Measurements from ENCODE around the gene SERPING1. TPM values are rescaled to one million over a fixed set of nuclear protein-coding genes. Genes with fewer than 3 reads are reported as not detected.
A peak's percentile ranks its signal among the peaks of the same experiment; 100 is the strongest.

Gene SERPING1
- total and polyA plus RNA-seq, 2 of the 13 experiments (the other 11 are each of a cell fraction or from before 2014, with no cell fraction given), result 2.0 to 10.4 TPM

- ATAC-seq (no peak), DNase-seq (ENCODE audit: low spot score) (no peak), FAIRE-seq (no peak)
- Histone ChIP-seq H3K36me3 (replicated peaks in 1 of 2; ENCODE audit: control insufficient read depth in 1 of 2, insufficient read depth in 2 of 2, low read length in 2 of 2) (no peaks in the 10 kb centered on the region), H3K4me2 (ENCODE audit: low read depth, low read length) (peak overlapping the region; percentile 98), H3K9me3 (ENCODE audit: low read length) (no peaks in the 10 kb centered on the region), H3K4me3 (replicated peaks in 1 of 3; ENCODE audit: insufficient read depth in 1 of 3, low read depth in 2 of 3, low read length in 3 of 3) (peak overlapping the region; percentile 82 to 98 (median 84)), H2AFZ (ENCODE audit: low read length) (peak overlapping the region; percentile 95), H3K9ac (ENCODE audit: insufficient read depth, low read depth, low read length) (peak overlapping the region; percentile 65), H3K27ac (ENCODE audit: extremely low read length, insufficient read depth, low read length) (no peak overlapping the region), H3K27me3 (ENCODE audit: control insufficient read depth in 1 of 2, insufficient read depth in 2 of 2, low read length in 2 of 2) (no peaks in the 10 kb centered on the region; a peak in 1 of 5 replicates), H4K20me1 (ENCODE audit: insufficient read depth, low read length) (no peaks in the 10 kb centered on the region), H3K4me1 (ENCODE audit: insufficient read depth, low read length) (peaks cover 24% of the 10 kb centered on the region), H3K79me2 (ENCODE audit: insufficient read depth, low read length) (no peaks in the 10 kb centered on the region)
- POLR2A ChIA-PET, result interaction anchor here (1.4 to 1.9 kb wide), 5 partner anchors 15 to 78 kb away, joined by 3 to 23 read pairs (median 7); partner anchors contain the start of gene SERPING1
- TF ChIP-seq ZNF207 (IDR thresholded peaks at IDR 0.05; ENCODE audit: borderline replicate concordance) (no peak), POGK (CRISPR knock-in tag; conservative IDR thresholded peaks at IDR 0.05) (0 out of 2 replicates have a peak, but pooled peaks have one; percentile 5), ZSCAN31 (CRISPR knock-in tag; IDR thresholded peaks at IDR 0.05; ENCODE audit: low read depth) (0 out of 2 replicates have a peak, but pooled peaks have one; percentile 56), DNMT3B (CRISPR knock-in tag; conservative IDR thresholded peaks at IDR 0.05) (0 out of 2 replicates have a peak, but pooled peaks have one; percentile 37), ZFY (CRISPR knock-in tag; IDR thresholded peaks at IDR 0.05) (0 out of 2 replicates have a peak, but pooled peaks have one; percentile 5), TGIF2 (CRISPR knock-in tag; IDR thresholded peaks at IDR 0.05) (0 out of 2 replicates have a peak, but pooled peaks have one; percentile 17), SAP130 (CRISPR knock-in tag; IDR thresholded peaks at IDR 0.05; ENCODE audit: low read depth) (0 out of 2 replicates have a peak, but pooled peaks have one; percentile 11), CSRNP1 (CRISPR knock-in tag; IDR thresholded peaks at IDR 0.05) (0 out of 2 replicates have a peak, but pooled peaks have one; percentile 4), ISX (CRISPR knock-in tag; conservative IDR thresholded peaks at IDR 0.05) (no peak), ZNF263 (CRISPR knock-in tag; IDR thresholded peaks at IDR 0.05) (0 out of 2 replicates have a peak, but pooled peaks have one; percentile 10), ZFP41 (CRISPR knock-in tag; IDR thresholded peaks at IDR 0.05; ENCODE audit: borderline replicate concordance) (no peak), ELF4 (CRISPR knock-in tag; IDR thresholded peaks at IDR 0.05; ENCODE audit: borderline replicate concordance) (no peak), ZNF775 (CRISPR knock-in tag; IDR thresholded peaks at IDR 0.05; ENCODE audit: borderline replicate concordance) (no peak), SPEN (CRISPR knock-in tag; IDR thresholded peaks at IDR 0.05; ENCODE audit: low read depth) (0 out of 2 replicates have a peak, but pooled peaks have one; percentile 24), ZNF160 (CRISPR knock-in tag; IDR thresholded peaks at IDR 0.05) (no peak)
- CTCF ChIA-PET (ENCODE audit: low intra/inter-chr PET ratio, low total read pairs), result interaction anchor here (4.5 kb wide), 1 partner anchor 75 kb away, joined by 79 read pairs; no protein-coding TSS in a partner anchor
- BruUV-seq (replicated peaks), result TSS peak; percentile 76
- WGBS (ENCODE audit: low lambda C conversion rate), result 2% methylated on average over 15 of the region's 15 CpGs
- in situ Hi-C loops (cut with HindIII; ENCODE audit: extremely low pct_ligation_motif_present, low pct_unique_long_range_greater_than_20kb), result loop anchor here (5.0 to 10.0 kb wide), 3 partner anchors 75 to 948 kb away; no protein-coding TSS in a partner anchor
- intact Hi-C loops (cut with micrococcal nuclease; ENCODE audit: unreplicated experiment), result loop anchor here (1.0 kb wide), 1 partner anchor 110 kb away; no protein-coding TSS in a partner anchor
Observed at GRCh38 chr11:57566905-57567514, 30.5 kb upstream of the SERPING1 start.
